ENCODE measurements around the gene CTLA4.
"Not testable (repeated sequence)": the region's sequence is repeated elsewhere in the genome, so short reads cannot be mapped to it uniquely, and the experiment has no call there.

CTLA4 gene

DNA sequence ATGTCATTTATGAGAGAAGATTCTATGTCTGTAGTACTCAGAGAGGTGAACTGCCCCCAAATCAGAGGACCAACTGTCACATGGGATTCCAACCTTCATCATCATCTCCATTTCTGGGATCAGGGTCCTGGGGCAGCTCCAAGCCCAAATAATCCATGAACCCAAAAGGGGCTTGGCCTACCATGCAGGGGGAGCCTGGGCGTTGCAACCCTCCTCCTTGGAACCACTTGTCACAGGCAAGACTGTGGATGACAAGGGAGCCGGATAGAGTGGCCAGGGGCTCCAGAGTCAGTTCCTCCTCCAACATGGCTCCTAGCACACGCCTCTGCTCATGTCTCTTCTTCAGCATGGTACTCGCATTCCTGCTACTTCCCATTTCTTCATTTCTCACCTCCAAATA lies 7.9 kb downstream of the CTLA4 start:
- no peak for DNase-seq (ENCODE audit: low read depth)
- TF ChIP-seq POLR2A (IDR thresholded peaks at IDR 0.05; ENCODE audit: extremely low read depth, insufficient read length), result no peak
- TF ChIP-seq CTCF (IDR thresholded peaks at IDR 0.05; ENCODE audit: low read depth, low read length), result no peak
- no peak for TF ChIP-seq MAX (IDR thresholded peaks at IDR 0.05; ENCODE audit: low read depth, low read length)
- no peak for TF ChIP-seq MYC (IDR thresholded peaks at IDR 0.05; ENCODE audit: low read depth, low read length)
- no peak overlapping the region for H3K4me3 ChIP-seq (ENCODE audit: low read depth, low read length)

DNA sequence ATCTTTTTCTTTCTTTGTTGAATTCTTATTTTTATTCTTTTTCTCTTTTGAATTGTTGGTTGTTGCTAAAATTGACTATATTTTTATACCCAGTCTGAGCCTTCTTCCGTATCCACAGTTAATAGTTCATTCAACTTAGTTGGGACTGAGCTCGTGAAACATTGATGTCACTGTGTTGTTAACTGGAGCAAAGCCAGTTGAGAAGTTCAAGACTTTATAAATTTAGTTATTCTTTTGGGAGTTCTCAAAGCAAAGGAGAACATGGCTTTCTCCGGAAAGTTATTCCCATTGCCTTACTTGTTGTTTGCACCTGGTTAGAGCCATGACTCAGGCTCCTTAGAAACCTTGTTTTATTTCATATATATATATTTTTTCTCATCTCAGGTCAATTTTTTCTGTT lies 8.8 kb downstream of the CTLA4 start:
- no peak overlapping the region for H3K4me3 ChIP-seq (ENCODE audit: low read depth, low read length)
- TF ChIP-seq POLR2A (IDR thresholded peaks at IDR 0.05; ENCODE audit: extremely low read depth, insufficient read length) (no peak), MAX (IDR thresholded peaks at IDR 0.05; ENCODE audit: low read depth, low read length) (no peak)
- DNase-seq (ENCODE audit: low read depth), result no peak

- TF ChIP-seq MAX (IDR thresholded peaks at IDR 0.05; ENCODE audit: low read depth, low read length), result no peak
- TF ChIP-seq POLR2A (IDR thresholded peaks at IDR 0.05; ENCODE audit: extremely low read depth, insufficient read length), result no peak
- no peak for TF ChIP-seq MYC (IDR thresholded peaks at IDR 0.05; ENCODE audit: low read depth, low read length)
- no peak for TF ChIP-seq CTCF (IDR thresholded peaks at IDR 0.05; ENCODE audit: low read depth, low read length)
- DNase-seq (ENCODE audit: low read depth), result no peak
- H3K4me3 ChIP-seq (ENCODE audit: low read depth, low read length), result no peak overlapping the region
Observed at GRCh38 chr2:203878063-203878462, 10.5 kb downstream of the CTLA4 start.

DNA sequence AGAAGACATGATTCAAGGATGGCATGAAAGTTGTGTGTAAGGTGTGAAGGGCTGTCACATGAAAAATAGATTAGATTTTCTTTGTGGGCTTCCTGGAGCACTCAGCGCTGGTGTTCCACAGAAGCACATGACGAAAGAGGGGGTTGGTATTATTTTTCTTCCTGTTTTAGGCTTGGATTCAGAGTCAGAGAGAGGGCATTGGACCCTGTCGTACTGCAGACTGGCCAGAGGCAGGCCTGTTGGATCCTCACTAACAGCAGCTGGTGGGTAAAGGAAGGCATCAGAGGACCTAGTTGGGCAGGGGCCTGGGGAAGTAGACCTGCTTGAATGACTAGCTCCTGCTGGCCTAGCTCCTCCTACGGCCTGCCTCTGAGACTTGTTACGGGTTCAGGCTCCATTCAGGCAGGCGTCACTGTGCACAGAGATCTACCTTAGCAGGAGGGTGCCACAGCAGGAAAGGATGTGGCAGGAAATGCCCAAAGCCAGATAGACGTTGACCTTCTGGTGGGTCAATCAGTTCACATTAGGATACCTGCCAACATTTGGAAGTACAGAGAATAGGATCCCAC lies 13.1 kb downstream of the CTLA4 start:
- TF ChIP-seq CTCF (IDR thresholded peaks at IDR 0.05; ENCODE audit: low read depth, low read length) (no peak), MAX (IDR thresholded peaks at IDR 0.05; ENCODE audit: low read depth, low read length) (no peak)
- H3K4me3 ChIP-seq (ENCODE audit: low read depth, low read length), result no peak overlapping the region
- DNase-seq (ENCODE audit: low read depth), result no peak

GRCh38 chr2:203881185-203881584 lies 13.6 kb downstream of the CTLA4 start:
- not testable (repeated sequence) for H3K4me3 ChIP-seq (ENCODE audit: low read depth, low read length); DNase-seq (ENCODE audit: low read depth)

DNA sequence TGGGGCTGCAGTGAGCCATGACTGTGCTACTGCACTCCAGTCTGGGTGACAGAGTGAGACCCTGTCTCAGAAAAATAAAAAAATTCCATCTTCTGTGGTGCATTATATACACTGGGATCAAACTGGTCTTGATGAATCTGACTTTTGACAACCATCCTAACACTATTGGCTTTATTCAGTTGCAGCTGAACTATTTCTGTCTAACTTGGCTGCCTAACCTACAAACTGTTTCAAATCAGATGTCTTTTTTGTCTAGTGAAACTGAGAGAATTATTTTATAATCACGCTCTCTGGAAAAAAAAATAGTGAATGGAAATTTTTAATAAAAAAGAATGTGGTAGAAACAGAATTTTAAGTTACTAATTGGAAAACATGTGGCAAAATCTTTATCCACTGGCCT lies 15.0 kb downstream of the CTLA4 start:
- no peak overlapping the region for H3K4me3 ChIP-seq (ENCODE audit: low read depth, low read length)
- TF ChIP-seq MYC (IDR thresholded peaks at IDR 0.05; ENCODE audit: low read depth, low read length) (no peak), MAX (IDR thresholded peaks at IDR 0.05; ENCODE audit: low read depth, low read length) (no peak), CTCF (IDR thresholded peaks at IDR 0.05; ENCODE audit: low read depth, low read length) (no peak)
- no peak for DNase-seq (ENCODE audit: low read depth)

DNA sequence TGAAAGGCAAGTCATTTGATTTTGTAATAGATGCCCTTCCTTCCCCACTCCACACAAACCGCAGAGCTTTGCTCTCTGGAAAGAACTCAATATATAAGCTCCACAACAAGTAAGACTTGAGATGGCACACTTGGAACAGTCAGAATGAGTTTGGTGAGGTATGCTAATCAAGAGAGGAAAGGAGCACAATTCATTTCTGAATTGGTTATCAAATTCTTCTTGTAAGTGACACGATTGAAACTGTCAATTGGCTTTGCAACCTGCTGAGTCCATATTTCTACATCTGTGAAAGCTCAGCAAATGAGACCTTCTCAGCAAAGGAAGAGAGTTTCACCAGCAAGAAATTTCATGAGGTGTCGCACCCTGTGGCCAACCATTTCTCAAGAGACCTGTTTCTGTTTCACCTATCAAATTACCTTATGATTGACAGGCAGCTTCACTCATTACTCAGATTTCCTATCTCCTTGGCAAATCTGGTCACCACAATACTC lies 19.1 kb downstream of the CTLA4 start:
- H3K4me3 ChIP-seq (ENCODE audit: low read depth, low read length), result no peak overlapping the region
- TF ChIP-seq MYC (IDR thresholded peaks at IDR 0.05; ENCODE audit: low read depth, low read length) (no peak), POLR2A (IDR thresholded peaks at IDR 0.05; ENCODE audit: extremely low read depth, insufficient read length) (no peak), MAX (IDR thresholded peaks at IDR 0.05; ENCODE audit: low read depth, low read length) (no peak), CTCF (IDR thresholded peaks at IDR 0.05; ENCODE audit: low read depth, low read length) (no peak)
- peak; percentile 41 for DNase-seq (ENCODE audit: low read depth)
